GM12891 (cell line): ENCODE measurements around the gene TLCD5.
A peak's percentile ranks its signal among the peaks of the same experiment; 100 is the strongest.

Experiments
- DNase-seq: peaks from one replicate; pipeline ENCODE4 v3.0.0; 2011; ENCODE audit warnings: low spot score; ENCODE audit not compliant: insufficient read length
- FAIRE-seq: peaks from 2 replicates; lab custom pipeline; 2011; peaks lifted over from hg19 to GRCh38; lab: Jason Lieb, UNC
- PAX5 ChIP-seq: IDR thresholded peaks from 2 replicates; pipeline ENCODE4 v1.6.1; 2011; ENCODE audit warnings: low read length, moderate library complexity, mild to moderate bottlenecking; ENCODE audit not compliant: insufficient read depth, severe bottlenecking
- POLR2A ChIP-seq: IDR thresholded peaks from 2 replicates; pipeline ENCODE4 v1.6.1; 2011; ENCODE audit warnings: low read depth, low read length, control low read depth
- POLR2AphosphoS5 ChIP-seq: IDR thresholded peaks from 2 replicates; pipeline ENCODE4 v1.6.1; 2011; ENCODE audit warnings: low read depth, low read length, control low read depth
- POU2F2 ChIP-seq: IDR thresholded peaks from 2 replicates; pipeline ENCODE4 v1.6.1; 2011; ENCODE audit warnings: low read depth, mild to moderate bottlenecking, control low read depth, low read length, moderate library complexity
- SPI1 ChIP-seq: IDR thresholded peaks from 2 replicates; pipeline ENCODE4 v1.6.1; 2011; ENCODE audit warnings: low read depth, low read length, control low read depth
- TAF1 ChIP-seq: IDR thresholded peaks from 2 replicates; pipeline ENCODE4 v1.6.1; 2011; ENCODE audit warnings: low read depth, low read length, control low read depth

Gene TLCD5

GRCh38 chr11:120358729-120359128, 33.6 kb downstream of the TLCD5 start:
- FAIRE-seq, result no peak
- no peak for DNase-seq
- TF ChIP-seq PAX5 (no peak), POU2F2 (no peak), TAF1 (no peak), POLR2A (no peak), POLR2AphosphoS5 (no peak), SPI1 (no peak)

- TF ChIP-seq POLR2A (no peak), POU2F2 (no peak), PAX5 (no peak), TAF1 (no peak), POLR2AphosphoS5 (no peak), SPI1 (no peak)
- DNase-seq, result no peak
- FAIRE-seq, result no peak
These were observed 38.3 kb downstream of the TLCD5 start for GRCh38 chr11:120363436-120363835.

- TF ChIP-seq SPI1, result no peak
- TF ChIP-seq POU2F2, result no peak
- no peak for TF ChIP-seq TAF1
- no peak for TF ChIP-seq POLR2AphosphoS5
- TF ChIP-seq PAX5, result no peak
- no peak for TF ChIP-seq POLR2A
- FAIRE-seq, result no peak
- DNase-seq, result no peak
These were observed 40.4 kb downstream of the TLCD5 start for GRCh38 chr11:120365512-120365911.

- DNase-seq (no peak), FAIRE-seq (no peak)
- no peak for TF ChIP-seq POLR2A
- no peak for TF ChIP-seq POU2F2
- no peak for TF ChIP-seq PAX5
- no peak for TF ChIP-seq SPI1
- TF ChIP-seq POLR2AphosphoS5, result no peak
- no peak for TF ChIP-seq TAF1
These were observed 47.2 kb downstream of the TLCD5 start for GRCh38 chr11:120372296-120372695.

GRCh38 chr11:120375076-120375475, 50.0 kb downstream of the TLCD5 start:
- FAIRE-seq (peak; percentile 43), DNase-seq (no peak)
- TF ChIP-seq POLR2A (no peak), SPI1 (no peak), PAX5 (no peak), POLR2AphosphoS5 (no peak), POU2F2 (no peak), TAF1 (no peak)

GRCh38 chr11:120376547-120377182, 51.6 kb downstream of the TLCD5 start:
- FAIRE-seq (no peak), DNase-seq (no peak)
- TF ChIP-seq POLR2AphosphoS5 (no peak), POU2F2 (no peak), POLR2A (no peak), TAF1 (no peak), SPI1 (no peak), PAX5 (no peak)

GRCh38 chr11:120378474-120378873, 53.4 kb downstream of the TLCD5 start:
- no peak for TF ChIP-seq POU2F2
- TF ChIP-seq PAX5, result no peak
- TF ChIP-seq POLR2AphosphoS5, result no peak
- no peak for TF ChIP-seq TAF1
- no peak for TF ChIP-seq POLR2A
- TF ChIP-seq SPI1, result no peak
- FAIRE-seq (no peak), DNase-seq (no peak)

- no peak for TF ChIP-seq POLR2A
- no peak for TF ChIP-seq POU2F2
- no peak for TF ChIP-seq POLR2AphosphoS5
- no peak for TF ChIP-seq TAF1
- TF ChIP-seq SPI1, result no peak
- no peak for TF ChIP-seq PAX5
- FAIRE-seq, result no peak
- no peak for DNase-seq
These were observed 56.3 kb downstream of the TLCD5 start for GRCh38 chr11:120381401-120381800.
